ENCODE measurements around the gene GET3.

GET3 gene

DNA sequence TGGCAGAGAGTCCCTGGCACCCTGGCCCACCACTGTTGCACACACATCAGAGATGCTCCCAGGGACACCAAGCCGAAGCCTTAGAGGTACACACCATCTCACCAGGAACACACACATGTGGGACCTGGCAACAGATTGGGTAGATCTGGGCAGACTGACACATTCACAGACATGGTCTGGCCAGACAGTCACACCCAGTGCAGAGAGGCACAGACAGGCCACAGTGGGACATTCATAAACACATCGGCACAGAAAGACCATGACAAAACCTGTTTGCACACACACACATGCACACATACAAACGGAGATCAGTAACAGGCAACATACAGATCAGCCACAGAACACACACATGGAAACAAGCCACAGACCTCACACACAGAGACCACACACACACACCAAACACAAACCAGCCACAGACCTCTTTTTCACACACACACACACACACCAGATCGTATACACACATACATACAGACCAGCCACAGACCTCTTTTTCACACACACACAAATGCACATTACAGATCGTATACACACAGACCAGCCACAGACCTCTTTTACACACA, 47.7 kb downstream of the GET3 start:
- peak overlapping the region; percentile 93 for H3K4me2 ChIP-seq (ENCODE audit: low read length)
- H3K9me2 ChIP-seq (replicated peaks; ENCODE audit: control insufficient read depth, low read length) = no peaks in the 10 kb centered on the region
- peaks cover 5% of the 10 kb centered on the region; the same call in 1 of the 2 replicates for H3K79me2 ChIP-seq (ENCODE audit: control insufficient read depth, low read length)
- no peaks in the 10 kb centered on the region for H3K36me3 ChIP-seq (ENCODE audit: control insufficient read depth, low read length)
- H3K27me3 ChIP-seq (ENCODE audit: control insufficient read depth, low read length) = no peaks in the 10 kb centered on the region
- peak overlapping the region; percentile 16; the same call in 1 of the 2 replicates for H3K4me3 ChIP-seq (ENCODE audit: low read length)
- peaks cover 48% of the 10 kb centered on the region for H3F3A ChIP-seq (ENCODE audit: control insufficient read depth, insufficient read depth)
- H3K4me1 ChIP-seq (ENCODE audit: control insufficient read depth, low read length) = peaks cover 80% of the 10 kb centered on the region
- H3K27ac ChIP-seq (ENCODE audit: low read depth, low read length) = peak overlapping the region; percentile 75
- TF ChIP-seq, protein P1, sequence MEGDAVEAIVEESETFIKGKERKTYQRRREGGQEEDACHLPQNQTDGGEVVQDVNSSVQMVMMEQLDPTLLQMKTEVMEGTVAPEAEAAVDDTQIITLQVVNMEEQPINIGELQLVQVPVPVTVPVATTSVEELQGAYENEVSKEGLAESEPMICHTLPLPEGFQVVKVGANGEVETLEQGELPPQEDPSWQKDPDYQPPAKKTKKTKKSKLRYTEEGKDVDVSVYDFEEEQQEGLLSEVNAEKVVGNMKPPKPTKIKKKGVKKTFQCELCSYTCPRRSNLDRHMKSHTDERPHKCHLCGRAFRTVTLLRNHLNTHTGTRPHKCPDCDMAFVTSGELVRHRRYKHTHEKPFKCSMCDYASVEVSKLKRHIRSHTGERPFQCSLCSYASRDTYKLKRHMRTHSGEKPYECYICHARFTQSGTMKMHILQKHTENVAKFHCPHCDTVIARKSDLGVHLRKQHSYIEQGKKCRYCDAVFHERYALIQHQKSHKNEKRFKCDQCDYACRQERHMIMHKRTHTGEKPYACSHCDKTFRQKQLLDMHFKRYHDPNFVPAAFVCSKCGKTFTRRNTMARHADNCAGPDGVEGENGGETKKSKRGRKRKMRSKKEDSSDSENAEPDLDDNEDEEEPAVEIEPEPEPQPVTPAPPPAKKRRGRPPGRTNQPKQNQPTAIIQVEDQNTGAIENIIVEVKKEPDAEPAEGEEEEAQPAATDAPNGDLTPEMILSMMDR (IDR thresholded peaks at IDR 0.05; ENCODE audit: low read depth, low read length, poor library complexity, severe bottlenecking) = no peak
- TF ChIP-seq EZH2phosphoT487 (IDR thresholded peaks at IDR 0.05; ENCODE audit: borderline replicate concordance, low read length) = no peak
- H4K20me1 ChIP-seq (ENCODE audit: control insufficient read depth, insufficient read depth, low read depth, low read length) = no peaks in the 10 kb centered on the region
- no peaks in the 10 kb centered on the region for H3K9me3 ChIP-seq (ENCODE audit: control insufficient read depth, insufficient read depth, low read length)

DNA sequence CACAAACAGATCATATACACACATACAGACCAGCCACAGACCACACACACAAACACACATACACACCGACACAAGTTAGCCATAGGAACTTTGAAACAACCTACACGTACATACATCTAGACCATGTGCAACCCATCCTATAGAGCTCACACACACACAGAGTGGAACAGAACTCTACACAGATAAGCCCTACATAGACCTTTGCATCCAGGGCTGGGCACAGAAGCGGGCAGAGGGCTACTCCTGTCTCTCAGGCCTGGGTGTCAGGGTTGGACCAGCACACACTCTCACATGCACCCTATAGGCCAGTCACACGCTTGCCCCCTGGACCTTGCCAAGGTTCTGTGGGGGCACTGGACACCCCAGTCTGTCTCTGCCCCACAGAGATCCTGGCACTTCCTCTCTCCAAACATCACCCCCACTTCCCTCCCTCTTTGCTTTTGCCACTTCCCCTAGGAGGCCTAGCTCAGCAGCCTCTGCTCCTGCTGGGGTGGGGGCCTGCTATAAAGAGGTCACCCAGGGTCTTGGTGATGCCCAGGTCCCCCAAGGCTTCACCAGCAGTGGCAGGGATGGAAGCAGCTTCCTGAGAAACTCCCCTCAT, 48.2 kb downstream of the GET3 start:
- Histone ChIP-seq H3K4me3 (ENCODE audit: low read length) (peak overlapping the region; percentile 40), H3K27ac (ENCODE audit: low read depth, low read length) (peak overlapping the region; percentile 75), H4K20me1 (ENCODE audit: control insufficient read depth, insufficient read depth, low read depth, low read length) (no peaks in the 10 kb centered on the region), H3K79me2 (ENCODE audit: control insufficient read depth, low read length) (peaks cover 5% of the 10 kb centered on the region), H3K4me1 (ENCODE audit: control insufficient read depth, low read length) (peaks cover 85% of the 10 kb centered on the region), H3K4me2 (ENCODE audit: low read length) (peak overlapping the region; percentile 93), H3K27me3 (ENCODE audit: control insufficient read depth, low read length) (no peaks in the 10 kb centered on the region), H3K36me3 (ENCODE audit: control insufficient read depth, low read length) (no peaks in the 10 kb centered on the region), H3K9me2 (replicated peaks; ENCODE audit: control insufficient read depth, low read length) (no peaks in the 10 kb centered on the region), H3F3A (ENCODE audit: control insufficient read depth, insufficient read depth) (peaks cover 49% of the 10 kb centered on the region), H3K9me3 (ENCODE audit: control insufficient read depth, insufficient read depth, low read length) (no peaks in the 10 kb centered on the region)
- TF ChIP-seq EZH2phosphoT487 (IDR thresholded peaks at IDR 0.05; ENCODE audit: borderline replicate concordance, low read length) = no peak
- TF ChIP-seq, protein P1 (IDR thresholded peaks at IDR 0.05; ENCODE audit: low read depth, low read length, poor library complexity, severe bottlenecking) = no peak

DNA sequence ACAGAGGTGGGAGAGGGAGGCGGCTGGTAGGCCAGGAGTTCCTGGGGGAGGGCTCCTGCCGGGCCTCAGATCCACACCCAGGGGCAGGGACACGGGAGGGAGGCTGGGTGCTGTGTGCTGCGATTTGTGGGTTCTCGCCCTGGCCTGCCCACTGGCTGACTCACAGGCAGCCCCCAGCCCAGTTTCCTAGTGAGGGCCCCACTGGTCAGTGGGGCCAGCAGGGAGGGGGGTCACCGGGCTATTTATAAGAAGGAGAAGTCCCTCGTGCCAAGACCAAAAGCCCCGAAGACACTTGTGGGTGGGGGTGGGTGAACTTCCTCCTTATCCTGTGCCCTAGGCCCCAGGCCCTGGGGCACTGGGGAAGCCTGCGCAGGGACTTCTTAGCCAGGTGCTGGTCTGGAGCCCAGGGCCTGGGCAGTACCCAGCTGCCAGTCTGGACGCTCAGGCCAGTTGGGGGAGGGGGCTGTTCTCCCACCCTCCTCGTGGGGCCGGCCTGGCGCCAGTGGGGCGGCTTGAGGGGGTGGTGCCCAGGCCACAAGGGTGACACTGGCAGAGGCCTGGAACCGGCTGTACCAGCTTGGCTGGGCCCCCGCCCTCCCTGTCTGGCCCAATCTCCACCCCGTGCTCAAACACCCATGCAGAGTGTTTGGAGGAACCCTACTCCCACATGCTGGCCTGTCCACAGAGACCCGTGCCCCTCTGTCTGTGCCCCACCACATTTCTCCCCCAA, 49.0 kb downstream of the GET3 start:
- TF ChIP-seq, protein P1 (IDR thresholded peaks at IDR 0.05; ENCODE audit: low read depth, low read length, poor library complexity, severe bottlenecking) = no peak
- TF ChIP-seq EZH2phosphoT487 (IDR thresholded peaks at IDR 0.05; ENCODE audit: borderline replicate concordance, low read length) = no peak
- Histone ChIP-seq H3K27ac (ENCODE audit: low read depth, low read length) (peak overlapping the region; percentile 75), H4K20me1 (ENCODE audit: control insufficient read depth, insufficient read depth, low read depth, low read length) (no peaks in the 10 kb centered on the region), H3K36me3 (ENCODE audit: control insufficient read depth, low read length) (no peaks in the 10 kb centered on the region), H3K4me2 (ENCODE audit: low read length) (peak overlapping the region; percentile 93), H3K79me2 (ENCODE audit: control insufficient read depth, low read length) (peaks cover 9% of the 10 kb centered on the region), H3K27me3 (ENCODE audit: control insufficient read depth, low read length) (no peaks in the 10 kb centered on the region), H3K9me3 (ENCODE audit: control insufficient read depth, insufficient read depth, low read length) (no peaks in the 10 kb centered on the region), H3K9me2 (replicated peaks; ENCODE audit: control insufficient read depth, low read length) (no peaks in the 10 kb centered on the region), H3K4me1 (ENCODE audit: control insufficient read depth, low read length) (peaks cover 91% of the 10 kb centered on the region), H3F3A (ENCODE audit: control insufficient read depth, insufficient read depth) (peaks cover 49% of the 10 kb centered on the region), H3K4me3 (ENCODE audit: low read length) (peak overlapping the region; percentile 40)

Measured in DOHH2 (cell line).